ENCODE measurements around the gene CPLX3.

The CPLX3 gene

DNA sequence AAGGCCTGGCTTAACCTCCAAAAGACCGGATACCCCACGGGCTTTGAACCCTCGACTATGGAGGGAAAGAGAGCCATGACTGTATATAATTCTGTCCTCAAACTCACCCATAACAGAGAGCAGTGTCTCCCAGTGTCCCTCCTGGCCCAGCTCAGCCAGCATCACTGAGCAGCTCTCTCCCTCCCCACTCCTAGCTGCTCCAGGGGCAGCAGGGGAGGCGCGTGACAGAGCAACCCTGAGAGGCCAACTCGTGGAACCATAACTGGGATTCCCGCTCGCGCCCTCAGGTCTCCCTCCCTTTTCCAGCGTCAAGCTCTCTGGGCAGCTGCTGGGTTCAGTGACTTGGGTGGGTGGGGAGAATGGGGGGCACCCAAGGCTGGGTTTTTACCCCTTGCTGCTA lies 561 bp upstream of the CPLX3 start:
- Histone ChIP-seq H3K27me3 (ENCODE audit: insufficient read depth, low read length) (peaks cover 8% of the 10 kb centered on the region), H3K4ac (ENCODE audit: low read depth, low read length) (no peak overlapping the region), H3K4me1 (ENCODE audit: control insufficient read depth in 1 of 2, insufficient read depth in 2 of 2, low read length in 2 of 2) (no peaks in the 10 kb centered on the region), H3K23ac (ENCODE audit: low read length) (no peak overlapping the region), H3K9ac (ENCODE audit: low read length) (no peak overlapping the region), H4K8ac (ENCODE audit: low read depth, low read length) (no peak overlapping the region), H2BK5ac (ENCODE audit: low read depth, low read length, poor library complexity) (no peak overlapping the region), H3K9me3 (ENCODE audit: insufficient read depth, low read depth, low read length) (peaks cover 4% of the 10 kb centered on the region), H3K4me3 (ENCODE audit: low read depth, low read length) (no peak overlapping the region), H4K12ac (ENCODE audit: low read depth, low read length) (no peak overlapping the region), H3K79me2 (ENCODE audit: control insufficient read depth, insufficient read depth, low read length, poor library complexity) (no peaks in the 10 kb centered on the region), H3K14ac (ENCODE audit: low read length) (no peak overlapping the region), H2AK5ac (ENCODE audit: low read length) (no peak overlapping the region), H2BK120ac (ENCODE audit: insufficient read depth, low read length, poor library complexity) (no peak overlapping the region), H3K18ac (ENCODE audit: low read length) (no peak overlapping the region), H3K4me2 (ENCODE audit: low read length) (no peak overlapping the region), H4K91ac (ENCODE audit: low read depth, low read length) (no peak overlapping the region), H3K79me1 (ENCODE audit: low read length) (no peaks in the 10 kb centered on the region), H3K36me3 (ENCODE audit: control insufficient read depth in 1 of 2, insufficient read depth in 2 of 2, low read length in 2 of 2) (no peaks in the 10 kb centered on the region), H2BK12ac (ENCODE audit: low read length) (no peak overlapping the region), H2AFZ (ENCODE audit: insufficient read depth, low read length, poor library complexity) (no peak overlapping the region), H3K27ac (ENCODE audit: low read depth, low read length) (no peak overlapping the region)
- no peak for DNase-seq
- WGBS (ENCODE audit: extremely low coverage, insufficient coverage, insufficient read length): no CpG with 5 or more reads among the region's 10 CpGs

DNA sequence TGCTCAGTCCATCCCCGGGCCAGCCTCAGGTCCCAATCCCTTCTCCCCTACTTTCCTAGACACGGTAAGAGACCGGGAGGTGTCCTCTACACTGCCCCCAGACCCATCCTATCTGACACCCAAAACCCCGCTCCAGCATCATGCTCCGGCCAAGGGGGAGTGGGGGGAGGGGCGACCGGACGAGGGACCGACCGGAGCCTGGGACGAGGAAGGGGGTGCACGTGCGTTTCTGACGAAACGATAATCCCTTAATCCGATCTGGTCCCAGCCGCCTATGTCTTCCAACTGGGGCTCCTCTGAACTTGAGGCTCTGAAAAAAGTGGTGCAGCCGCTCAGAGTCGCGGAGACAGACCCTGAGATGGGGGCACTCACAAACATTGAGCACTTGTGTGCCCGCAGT lies 494 bp downstream of the CPLX3 start:
- Histone ChIP-seq H2AK5ac (ENCODE audit: low read length) (no peak overlapping the region), H2AFZ (ENCODE audit: insufficient read depth, low read length, poor library complexity) (no peak overlapping the region), H3K27me3 (ENCODE audit: insufficient read depth, low read length) (peaks cover 8% of the 10 kb centered on the region), H2BK120ac (ENCODE audit: insufficient read depth, low read length, poor library complexity) (no peak overlapping the region), H2BK12ac (ENCODE audit: low read length) (no peak overlapping the region), H3K4me3 (ENCODE audit: low read depth, low read length) (no peak overlapping the region), H4K12ac (ENCODE audit: low read depth, low read length) (no peak overlapping the region), H3K27ac (ENCODE audit: low read depth, low read length) (no peak overlapping the region), H3K4me1 (ENCODE audit: control insufficient read depth in 1 of 2, insufficient read depth in 2 of 2, low read length in 2 of 2) (no peaks in the 10 kb centered on the region), H3K9me3 (ENCODE audit: insufficient read depth, low read depth, low read length) (peaks cover 4% of the 10 kb centered on the region), H3K14ac (ENCODE audit: low read length) (no peak overlapping the region), H3K36me3 (ENCODE audit: control insufficient read depth in 1 of 2, insufficient read depth in 2 of 2, low read length in 2 of 2) (no peaks in the 10 kb centered on the region), H3K23ac (ENCODE audit: low read length) (no peak overlapping the region), H3K79me2 (ENCODE audit: control insufficient read depth, insufficient read depth, low read length, poor library complexity) (no peaks in the 10 kb centered on the region), H3K9ac (ENCODE audit: low read length) (no peak overlapping the region), H3K4me2 (ENCODE audit: low read length) (no peak overlapping the region), H2BK5ac (ENCODE audit: low read depth, low read length, poor library complexity) (no peak overlapping the region), H3K18ac (ENCODE audit: low read length) (no peak overlapping the region), H3K79me1 (ENCODE audit: low read length) (no peaks in the 10 kb centered on the region), H3K4ac (ENCODE audit: low read depth, low read length) (no peak overlapping the region), H4K8ac (ENCODE audit: low read depth, low read length) (no peak overlapping the region), H4K91ac (ENCODE audit: low read depth, low read length) (no peak overlapping the region)
- WGBS (ENCODE audit: extremely low coverage, insufficient coverage, insufficient read length): no CpG with 5 or more reads among the region's 21 CpGs
- DNase-seq: no peak

DNA sequence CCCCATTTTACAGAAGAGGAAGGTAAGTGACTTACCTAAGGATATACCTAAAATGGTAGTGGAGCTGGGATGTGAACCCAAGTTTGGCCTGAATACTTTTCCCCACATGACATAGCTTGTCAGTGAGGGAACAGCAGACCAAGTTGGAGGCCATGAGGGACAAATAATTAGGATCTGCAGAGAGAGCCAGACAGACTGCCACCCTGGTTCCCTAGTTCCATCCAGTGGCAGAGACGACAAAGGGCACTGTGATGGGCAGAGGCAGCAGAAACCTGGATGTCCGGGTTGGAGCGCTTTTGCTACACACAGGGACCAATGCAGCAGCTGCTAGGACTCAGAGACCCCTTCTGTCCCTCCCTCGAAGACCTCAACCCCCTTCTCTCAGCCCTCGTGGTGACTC lies 1.2 kb downstream of the CPLX3 start:
- DNase-seq: no peak
- Histone ChIP-seq H3K4me3 (ENCODE audit: low read depth, low read length) (no peak overlapping the region), H3K4me1 (ENCODE audit: control insufficient read depth in 1 of 2, insufficient read depth in 2 of 2, low read length in 2 of 2) (no peaks in the 10 kb centered on the region)

DNA sequence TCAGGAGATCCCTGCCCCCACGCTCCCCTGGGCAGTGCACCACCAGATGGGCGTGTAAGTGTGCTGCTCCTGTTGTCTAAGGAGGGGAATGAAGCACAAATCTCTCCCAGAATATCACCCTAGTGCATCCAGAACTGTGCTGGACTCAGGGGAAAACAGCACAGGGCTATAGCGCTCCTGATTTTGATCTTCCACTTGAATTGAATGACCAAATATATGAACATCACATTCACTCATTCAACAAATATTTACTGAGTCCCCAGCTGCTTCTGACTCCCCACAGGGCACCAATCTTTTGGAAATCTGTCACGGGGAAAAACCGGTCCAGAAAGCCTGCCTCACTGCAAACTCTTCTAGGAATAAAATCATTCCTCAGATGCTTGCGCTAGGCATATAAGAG lies 2.4 kb downstream of the CPLX3 start:
- Histone ChIP-seq H3K18ac (ENCODE audit: low read length) (no peak overlapping the region), H3K4me1 (ENCODE audit: control insufficient read depth in 1 of 2, insufficient read depth in 2 of 2, low read length in 2 of 2) (no peaks in the 10 kb centered on the region)
- WGBS (ENCODE audit: extremely low coverage, insufficient coverage, insufficient read length): no CpG with 5 or more reads among the region's 6 CpGs

More for the DNA sequence above, 1.2 kb downstream of the CPLX3 start:
- Histone ChIP-seq H4K12ac (ENCODE audit: low read depth, low read length) (no peak overlapping the region), H3K36me3 (ENCODE audit: control insufficient read depth in 1 of 2, insufficient read depth in 2 of 2, low read length in 2 of 2) (no peaks in the 10 kb centered on the region), H3K79me1 (ENCODE audit: low read length) (no peaks in the 10 kb centered on the region), H3K79me2 (ENCODE audit: control insufficient read depth, insufficient read depth, low read length, poor library complexity) (no peaks in the 10 kb centered on the region), H4K8ac (ENCODE audit: low read depth, low read length) (no peak overlapping the region), H3K14ac (ENCODE audit: low read length) (no peak overlapping the region), H3K27ac (ENCODE audit: low read depth, low read length) (no peak overlapping the region), H3K9me3 (ENCODE audit: insufficient read depth, low read depth, low read length) (peaks cover 4% of the 10 kb centered on the region), H4K91ac (ENCODE audit: low read depth, low read length) (no peak overlapping the region), H3K18ac (ENCODE audit: low read length) (no peak overlapping the region), H2AK5ac (ENCODE audit: low read length) (no peak overlapping the region), H2AFZ (ENCODE audit: insufficient read depth, low read length, poor library complexity) (no peak overlapping the region), H3K27me3 (ENCODE audit: insufficient read depth, low read length) (peaks cover 8% of the 10 kb centered on the region), H3K4ac (ENCODE audit: low read depth, low read length) (no peak overlapping the region), H2BK5ac (ENCODE audit: low read depth, low read length, poor library complexity) (no peak overlapping the region), H3K4me2 (ENCODE audit: low read length) (no peak overlapping the region), H3K23ac (ENCODE audit: low read length) (no peak overlapping the region), H3K9ac (ENCODE audit: low read length) (no peak overlapping the region), H2BK120ac (ENCODE audit: insufficient read depth, low read length, poor library complexity) (no peak overlapping the region), H2BK12ac (ENCODE audit: low read length) (no peak overlapping the region)
- no CpG with 5 or more reads among the region's 5 CpGs for WGBS (ENCODE audit: extremely low coverage, insufficient coverage, insufficient read length)

More for the DNA sequence above, 2.4 kb downstream of the CPLX3 start:
- DNase-seq: no peak
- no peak overlapping the region for H4K8ac ChIP-seq (ENCODE audit: low read depth, low read length)
- H4K91ac ChIP-seq (ENCODE audit: low read depth, low read length): no peak overlapping the region
- H3K9ac ChIP-seq (ENCODE audit: low read length): no peak overlapping the region
- no peaks in the 10 kb centered on the region for H3K79me1 ChIP-seq (ENCODE audit: low read length)
- no peak overlapping the region for H3K27ac ChIP-seq (ENCODE audit: low read depth, low read length)
- no peak overlapping the region for H2AFZ ChIP-seq (ENCODE audit: insufficient read depth, low read length, poor library complexity)
- no peak overlapping the region for H3K14ac ChIP-seq (ENCODE audit: low read length)
- no peak overlapping the region for H3K23ac ChIP-seq (ENCODE audit: low read length)
- no peaks in the 10 kb centered on the region for H3K79me2 ChIP-seq (ENCODE audit: control insufficient read depth, insufficient read depth, low read length, poor library complexity)
- H3K4me2 ChIP-seq (ENCODE audit: low read length): no peak overlapping the region
- no peak overlapping the region for H4K12ac ChIP-seq (ENCODE audit: low read depth, low read length)
- no peaks in the 10 kb centered on the region for H3K36me3 ChIP-seq (ENCODE audit: control insufficient read depth in 1 of 2, insufficient read depth in 2 of 2, low read length in 2 of 2)
- H2BK12ac ChIP-seq (ENCODE audit: low read length): no peak overlapping the region
- H3K27me3 ChIP-seq (ENCODE audit: insufficient read depth, low read length): peaks cover 8% of the 10 kb centered on the region
- H2AK5ac ChIP-seq (ENCODE audit: low read length): no peak overlapping the region
- H3K4ac ChIP-seq (ENCODE audit: low read depth, low read length): no peak overlapping the region
- peaks cover under 1% of the 10 kb centered on the region for H3K9me3 ChIP-seq (ENCODE audit: insufficient read depth, low read depth, low read length)
- no peak overlapping the region for H2BK5ac ChIP-seq (ENCODE audit: low read depth, low read length, poor library complexity)
- no peak overlapping the region for H2BK120ac ChIP-seq (ENCODE audit: insufficient read depth, low read length, poor library complexity)
- H3K4me3 ChIP-seq (ENCODE audit: low read depth, low read length): no peak overlapping the region

Data from trophoblast cell (in vitro differentiated cells and primary cell).